HFFc6 (cell line): ENCODE results near the gene NOC2L. TPM values are rescaled to one million over a fixed set of nuclear protein-coding genes. Genes with fewer than 3 reads are reported as not detected.

Experiments used
- DNase-seq: peaks from one replicate; pipeline ENCODE4 v3.0.0-alpha.2; 2018
- H3K27ac Mint-ChIP-seq: 2 replicates; pipeline ENCODE4 v1.8.0; 2020; ENCODE audit warnings: mild to moderate bottlenecking, mixed read lengths
- H3K27me3 Mint-ChIP-seq: 2 replicates; pipeline ENCODE4 v1.8.0; 2021; ENCODE audit warnings: mild to moderate bottlenecking, moderate library complexity, mixed read lengths; ENCODE audit not compliant: insufficient read depth
- H3K36me3 Mint-ChIP-seq: 2 replicates; pipeline ENCODE4 v1.8.0; 2021; ENCODE audit warnings: low read depth, mixed read lengths
- H3K4me1 Mint-ChIP-seq: 2 replicates; pipeline ENCODE4 v1.8.0; 2020; ENCODE audit warnings: low read depth, mixed read lengths
- H3K4me3 Mint-ChIP-seq: 2 replicates; pipeline ENCODE4 v1.8.0; 2020; ENCODE audit warnings: mild to moderate bottlenecking, moderate library complexity, mixed read lengths
- H3K9me3 Mint-ChIP-seq: 2 replicates; pipeline ENCODE4 v1.8.0; 2020; ENCODE audit warnings: mild to moderate bottlenecking, mixed read lengths
- total RNA-seq, 6 experiments: library from RNA; stranded (reverse); fragmentation: NEBNext Ultra II Directional; extraction: Animal tissue kit (Norgen Biotek cat#: 25700); gene quantifications; 2 replicates in 1 of 6; 3 replicates in 5 of 6; pipeline ENCODE4 v1.2.3, GENCODE V29; 2021
- TF ChIP-seq, protein P1 (sequence below): fragments of 200-600 bp; sonication (generic); IDR thresholded peaks from 2 replicates; pipeline ENCODE4 v1.5.0; 2021; ENCODE audit warnings: antibody characterized with exemption, mild to moderate bottlenecking

Gene NOC2L
- total RNA-seq, 6 experiments from 2014 or later: 112 to 142 (median 119) TPM

GRCh38 chr1:930633-931138, 28.4 kb downstream of the NOC2L start:
- no peak overlapping the region for H3K27ac Mint-ChIP-seq
- TF ChIP-seq, protein P1, sequence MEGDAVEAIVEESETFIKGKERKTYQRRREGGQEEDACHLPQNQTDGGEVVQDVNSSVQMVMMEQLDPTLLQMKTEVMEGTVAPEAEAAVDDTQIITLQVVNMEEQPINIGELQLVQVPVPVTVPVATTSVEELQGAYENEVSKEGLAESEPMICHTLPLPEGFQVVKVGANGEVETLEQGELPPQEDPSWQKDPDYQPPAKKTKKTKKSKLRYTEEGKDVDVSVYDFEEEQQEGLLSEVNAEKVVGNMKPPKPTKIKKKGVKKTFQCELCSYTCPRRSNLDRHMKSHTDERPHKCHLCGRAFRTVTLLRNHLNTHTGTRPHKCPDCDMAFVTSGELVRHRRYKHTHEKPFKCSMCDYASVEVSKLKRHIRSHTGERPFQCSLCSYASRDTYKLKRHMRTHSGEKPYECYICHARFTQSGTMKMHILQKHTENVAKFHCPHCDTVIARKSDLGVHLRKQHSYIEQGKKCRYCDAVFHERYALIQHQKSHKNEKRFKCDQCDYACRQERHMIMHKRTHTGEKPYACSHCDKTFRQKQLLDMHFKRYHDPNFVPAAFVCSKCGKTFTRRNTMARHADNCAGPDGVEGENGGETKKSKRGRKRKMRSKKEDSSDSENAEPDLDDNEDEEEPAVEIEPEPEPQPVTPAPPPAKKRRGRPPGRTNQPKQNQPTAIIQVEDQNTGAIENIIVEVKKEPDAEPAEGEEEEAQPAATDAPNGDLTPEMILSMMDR: no peak
- H3K36me3 Mint-ChIP-seq: no peaks in the 10 kb centered on the region
- no peaks in the 10 kb centered on the region for H3K4me1 Mint-ChIP-seq
- no peak for DNase-seq
- no peaks in the 10 kb centered on the region for H3K9me3 Mint-ChIP-seq
- no peak overlapping the region for H3K4me3 Mint-ChIP-seq
- no peaks in the 10 kb centered on the region for H3K27me3 Mint-ChIP-seq

DNA sequence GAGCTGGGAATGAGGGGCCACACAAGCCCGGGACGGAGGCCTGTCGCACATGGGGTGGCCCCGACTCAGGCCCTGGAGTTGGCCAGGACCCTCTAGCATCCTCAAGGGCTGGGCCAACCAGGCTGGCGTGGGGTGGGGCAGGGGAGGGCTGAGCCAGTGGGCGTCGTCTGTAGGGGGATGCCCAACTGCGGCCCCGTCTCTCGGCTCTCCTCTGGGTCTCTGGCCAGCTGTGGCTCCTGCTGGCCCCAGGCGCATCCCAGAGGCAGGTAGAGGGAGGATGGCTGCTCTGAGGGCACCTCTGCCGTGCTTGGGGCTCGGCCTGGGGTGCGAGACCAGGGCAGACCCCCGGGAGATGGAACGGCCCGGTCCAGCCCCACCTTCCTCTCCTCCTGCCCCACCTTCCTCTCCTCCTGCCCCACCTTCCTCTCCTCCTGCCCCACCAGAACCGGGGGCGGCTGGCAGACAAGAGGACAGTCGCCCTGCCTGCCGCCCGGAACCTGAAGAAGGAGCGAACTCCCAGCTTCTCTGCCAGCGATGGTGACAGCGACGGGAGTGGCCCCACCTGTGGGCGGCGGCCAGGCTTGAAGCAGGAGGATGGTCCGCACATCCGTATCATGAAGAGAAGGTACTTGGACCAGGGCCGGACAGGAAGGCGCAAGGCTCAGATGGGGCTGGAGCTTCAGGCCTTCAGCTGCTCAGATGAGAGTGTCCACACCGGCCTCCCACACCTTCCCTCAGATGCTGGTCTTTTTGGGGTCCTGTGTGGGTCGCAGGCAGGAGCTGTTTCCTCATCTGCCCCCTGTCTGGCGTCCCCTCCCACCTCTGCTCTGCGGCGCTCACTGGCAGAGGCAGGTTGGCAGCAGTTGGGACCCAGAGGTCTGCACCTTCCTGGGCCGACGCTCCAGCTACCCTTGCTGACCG, 29.1 kb downstream of the NOC2L start:
- TF ChIP-seq, protein P1: no peak
- no peak overlapping the region for H3K4me3 Mint-ChIP-seq
- no peaks in the 10 kb centered on the region for H3K4me1 Mint-ChIP-seq
- no peaks in the 10 kb centered on the region for H3K9me3 Mint-ChIP-seq
- no peaks in the 10 kb centered on the region for H3K27me3 Mint-ChIP-seq
- no peak for DNase-seq
- H3K27ac Mint-ChIP-seq: no peak overlapping the region
- no peaks in the 10 kb centered on the region for H3K36me3 Mint-ChIP-seq

DNA sequence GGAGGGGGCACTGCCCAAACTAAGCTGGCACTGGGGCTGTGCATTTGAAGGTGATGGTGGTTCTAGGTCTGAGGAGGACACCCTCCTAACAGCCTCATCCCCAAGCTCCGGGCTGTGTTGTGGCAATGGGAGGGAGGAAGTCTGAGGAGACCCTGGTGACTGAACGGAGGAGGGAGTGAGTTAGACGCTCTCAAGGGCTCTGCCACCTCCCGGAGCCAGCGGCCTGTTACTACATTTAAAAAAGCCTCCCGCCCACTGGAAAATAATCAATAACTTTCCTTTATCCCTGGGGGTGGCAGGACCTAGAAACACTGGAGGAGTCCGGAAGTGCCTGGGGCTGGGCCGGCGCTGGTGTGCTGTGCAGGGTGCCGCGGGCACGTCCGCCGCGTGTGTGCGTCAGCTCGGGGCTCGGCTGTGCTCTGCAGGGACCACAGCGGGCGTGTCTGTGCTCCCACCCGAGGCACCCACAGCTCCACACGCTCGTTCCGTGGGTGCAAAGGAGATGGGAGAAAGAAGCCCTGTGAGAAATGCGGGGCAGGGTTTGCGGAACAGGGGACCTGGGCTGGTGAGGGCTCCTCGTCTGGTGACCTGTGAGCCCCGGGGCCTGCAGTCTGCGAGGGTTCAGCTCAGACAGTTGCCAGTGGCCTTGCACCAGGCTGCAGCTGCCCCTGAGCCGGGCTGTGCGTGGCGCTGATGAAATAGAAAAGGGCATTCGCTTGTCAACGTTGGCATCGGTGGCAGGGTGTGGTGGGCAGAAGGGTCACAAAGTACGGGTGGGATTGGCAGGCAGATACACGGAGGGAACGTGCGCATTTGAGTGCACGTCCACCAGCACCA, 30.0 kb downstream of the NOC2L start:
- Mint-ChIP-seq H3K27ac (no peak overlapping the region), H3K4me1 (no peaks in the 10 kb centered on the region), H3K4me3 (no peak overlapping the region), H3K9me3 (no peaks in the 10 kb centered on the region), H3K36me3 (no peaks in the 10 kb centered on the region), H3K27me3 (no peaks in the 10 kb centered on the region)
- TF ChIP-seq, protein P1: no peak
- no peak for DNase-seq

- H3K36me3 Mint-ChIP-seq: no peaks in the 10 kb centered on the region
- no peak overlapping the region for H3K27ac Mint-ChIP-seq
- DNase-seq: no peak
- no peak overlapping the region for H3K4me3 Mint-ChIP-seq
- no peaks in the 10 kb centered on the region for H3K27me3 Mint-ChIP-seq
- H3K4me1 Mint-ChIP-seq: 0 out of 2 replicates have a peak, but pooled peaks cover 4% of the 10 kb centered on the region
- H3K9me3 Mint-ChIP-seq: no peaks in the 10 kb centered on the region
- TF ChIP-seq, protein P1: no peak
Measured at GRCh38 chr1:927748-928147, 31.3 kb downstream of the NOC2L start.

GRCh38 chr1:927234-927633, 31.8 kb downstream of the NOC2L start:
- Mint-ChIP-seq H3K4me1 (0 out of 2 replicates have a peak, but pooled peaks cover 4% of the 10 kb centered on the region), H3K27ac (no peak overlapping the region), H3K36me3 (no peaks in the 10 kb centered on the region), H3K4me3 (no peak overlapping the region), H3K9me3 (no peaks in the 10 kb centered on the region), H3K27me3 (no peaks in the 10 kb centered on the region)
- no peak for DNase-seq
- TF ChIP-seq, protein P1: no peak
